ENCODE measurements around the gene SLC25A21.

GRCh38 chr14:37122919-37123639 lies 49.3 kb downstream of the SLC25A21 start:
- TF ChIP-seq POLR2AphosphoS5 (IDR thresholded peaks at IDR 0.05; ENCODE audit: low read depth) (no peak), EZH2 (IDR thresholded peaks at IDR 0.05; ENCODE audit: low read depth, unreplicated experiment) (no peak), CTCF (conservative IDR thresholded peaks at IDR 0.05; ENCODE audit: low read depth in 2 of 2) (no peak), EZH2phosphoT487 (IDR thresholded peaks at IDR 0.05; ENCODE audit: unreplicated experiment) (no peak), JUNB (IDR thresholded peaks at IDR 0.05; ENCODE audit: unreplicated experiment) (no peak), REST (IDR thresholded peaks at IDR 0.05; ENCODE audit: unreplicated experiment) (no peak), ETS1 (IDR thresholded peaks at IDR 0.05) (no peak), CREB1 (CRISPR knock-in tag; IDR thresholded peaks at IDR 0.05; ENCODE audit: low read depth) (no peak), ZNF114 (CRISPR knock-in tag; IDR thresholded peaks at IDR 0.05) (no peak), NANOG (IDR thresholded peaks at IDR 0.05; ENCODE audit: borderline replicate concordance) (no peak), ZNF331 (CRISPR knock-in tag; IDR thresholded peaks at IDR 0.05; ENCODE audit: low read depth) (no peak), STAT1 (IDR thresholded peaks at IDR 0.05; ENCODE audit: unreplicated experiment) (no peak), ZNF462 (CRISPR knock-in tag; IDR thresholded peaks at IDR 0.05) (no peak)

Data from GM23338 (cell line).